H1 (cell line): ENCODE data around the gene LGALS12. TPM values are rescaled to one million over a fixed set of nuclear protein-coding genes. Genes with fewer than 3 reads are reported as not detected.

Experiments
- CTCF ChIA-PET: fragments of 300-600 bp; sonication (Branson Sonifier 250); formaldehyde crosslinking; loops from one replicate; lab custom pipeline; 2021; ENCODE audit not compliant: partially characterized antibody; lab: Charles Lee
- POLR2A ChIA-PET: fragments of 300-600 bp; sonication (Branson Sonifier 250); formaldehyde crosslinking; loops from one replicate; lab custom pipeline; 2021; ENCODE audit warnings: inconsistent platforms; ENCODE audit not compliant: partially characterized antibody; lab: Charles Lee
- DNase-seq, 2 experiments: peaks; one replicate each; pipeline versions ENCODE4 v3.0.0 to v3.0.0-alpha.2; 2010 to 2022; ENCODE audit warnings: low spot score in 2 of 2, low read depth in 1 of 2, mixed read lengths in 1 of 2
- FAIRE-seq: peaks from 2 replicates; lab custom pipeline; 2011; peaks lifted over from hg19 to GRCh38; lab: Jason Lieb, UNC
- H2AFZ ChIP-seq: 2 replicates; pipeline ENCODE4 v1.8.1; 2012; ENCODE audit warnings: low read length, inconsistent platforms
- H2AK5ac ChIP-seq: 2 replicates; pipeline ENCODE4 v1.6.1; 2013; ENCODE audit warnings: low read depth, low read length
- H2BK120ac ChIP-seq: replicated peaks from 2 replicates; pipeline ENCODE3; 2013; ENCODE audit warnings: low read depth, low read length, inconsistent platforms
- H2BK12ac ChIP-seq: 2 replicates; pipeline ENCODE4 v1.6.1; 2013; ENCODE audit warnings: low read depth, low read length
- H2BK15ac ChIP-seq: 2 replicates; pipeline ENCODE4 v1.6.1; 2013; ENCODE audit warnings: low read length
- H2BK20ac ChIP-seq: 2 replicates; pipeline ENCODE4 v1.6.1; 2013; ENCODE audit warnings: low read length
- H2BK5ac ChIP-seq: 2 replicates; pipeline ENCODE4 v1.6.1; 2013; ENCODE audit warnings: low read depth, low read length
- H3K14ac ChIP-seq: 2 replicates; pipeline ENCODE4 v1.6.1; 2013; ENCODE audit warnings: inconsistent platforms; ENCODE audit not compliant: insufficient read length
- H3K18ac ChIP-seq: 2 replicates; pipeline ENCODE4 v1.6.1; 2013; ENCODE audit warnings: low read length; ENCODE audit errors: extremely low read depth
- H3K23ac ChIP-seq: 2 replicates; pipeline ENCODE4 v1.6.1; 2013; ENCODE audit warnings: inconsistent platforms; ENCODE audit not compliant: insufficient read length
- H3K23me2 ChIP-seq: 2 replicates; pipeline ENCODE4 v1.6.1; 2013; ENCODE audit warnings: low read depth, low read length
- H3K27ac ChIP-seq: 2 replicates; pipeline ENCODE4 v1.6.1; 2011; ENCODE audit warnings: low read depth, low read length, inconsistent platforms
- H3K27me3 ChIP-seq, 4 experiments: replicated peaks in 1 of 4; 1 replicate in 1 of 4; 2 replicates in 3 of 4; pipeline versions ENCODE4 v1.6.1 to v1.8.1; 2011 to 2013; ENCODE audit warnings: low read length in 3 of 4, mild to moderate bottlenecking in 3 of 4, inconsistent platforms in 2 of 4, mixed read lengths in 2 of 4, moderate library complexity in 1 of 4; ENCODE audit not compliant: control insufficient read depth in 3 of 4, insufficient read depth in 3 of 4; ENCODE audit errors: extremely low read depth in 1 of 4
- H3K36me3 ChIP-seq, 4 experiments: 2 replicates each; pipeline versions ENCODE4 v1.6.1 to v1.8.1; 2011 to 2013; ENCODE audit warnings: mild to moderate bottlenecking in 4 of 4, low read length in 3 of 4, moderate library complexity in 2 of 4, control low read depth in 1 of 4, inconsistent platforms in 1 of 4; ENCODE audit not compliant: insufficient read depth in 4 of 4, control insufficient read depth in 2 of 4
- H3K4ac ChIP-seq: replicated peaks from 2 replicates; pipeline ENCODE3; 2013; ENCODE audit warnings: low read length, low read depth, mixed read lengths, inconsistent platforms; ENCODE audit not compliant: insufficient read length
- H3K4me1 ChIP-seq, 4 experiments: replicated peaks in 1 of 4; 1 replicate in 1 of 4; 2 replicates in 3 of 4; pipeline versions ENCODE4 v1.6.1 to v1.8.1; 2011 to 2013; ENCODE audit warnings: low read length in 3 of 4, inconsistent platforms in 2 of 4, mixed read lengths in 1 of 4; ENCODE audit not compliant: insufficient read depth in 4 of 4, control insufficient read depth in 3 of 4
- H3K4me2 ChIP-seq, 2 experiments: 2 replicates each; pipeline versions ENCODE4 v1.6.1 to v1.8.1; 2011 to 2013; ENCODE audit warnings: low read depth in 2 of 2, low read length in 2 of 2, control low read depth in 1 of 2, inconsistent platforms in 1 of 2, mild to moderate bottlenecking in 1 of 2; ENCODE audit not compliant: insufficient read depth in 1 of 2
- H3K4me3 ChIP-seq, 4 experiments: fragments of 200-600, 300-600 bp in 1 of 4; sonication (generic), shearing (Covaris generic), sonication (Bioruptor Twin) in 1 of 4; 2 replicates each; pipeline versions ENCODE4 v1.5.1 to v1.8.1; 2011 to 2016; ENCODE audit warnings: low read length in 4 of 4, low read depth in 3 of 4, control low read depth in 2 of 4, inconsistent platforms in 2 of 4, mild to moderate bottlenecking in 2 of 4, mixed read lengths in 1 of 4, moderate library complexity in 1 of 4; ENCODE audit not compliant: insufficient read depth in 2 of 4; ENCODE audit errors: extremely low read depth in 1 of 4
- H3K56ac ChIP-seq: replicated peaks from 2 replicates; pipeline ENCODE3; 2013; ENCODE audit warnings: low read depth, mild to moderate bottlenecking, mixed read lengths, low read length, inconsistent platforms; ENCODE audit not compliant: insufficient read length
- H3K79me1 ChIP-seq: 2 replicates; pipeline ENCODE4 v1.6.1; 2013; ENCODE audit warnings: low read depth, low read length, control low read depth
- H3K79me2 ChIP-seq, 2 experiments: 2 replicates each; pipeline versions ENCODE4 v1.6.1 to v1.8.1; 2012 to 2013; ENCODE audit warnings: low read length in 2 of 2, mild to moderate bottlenecking in 2 of 2, inconsistent platforms in 1 of 2; ENCODE audit not compliant: insufficient read depth in 2 of 2, control insufficient read depth in 1 of 2
- H3K9ac ChIP-seq, 4 experiments: replicated peaks in 1 of 4; 1 replicate in 1 of 4; 2 replicates in 3 of 4; pipeline versions ENCODE4 v1.6.1 to v1.8.1; 2011 to 2013; ENCODE audit warnings: low read depth in 3 of 4, low read length in 3 of 4, control low read depth in 2 of 4, mild to moderate bottlenecking in 2 of 4, moderate library complexity in 2 of 4, inconsistent platforms in 1 of 4; ENCODE audit errors: extremely low read depth in 1 of 4
- H3K9me3 ChIP-seq, 2 experiments: 2 replicates each; pipeline versions ENCODE4 v1.6.1 to v1.8.1; 2012 to 2013; ENCODE audit warnings: mild to moderate bottlenecking in 2 of 2, moderate library complexity in 2 of 2, control low read depth in 1 of 2, inconsistent platforms in 1 of 2, low read depth in 1 of 2, low read length in 1 of 2, mixed read lengths in 1 of 2; ENCODE audit not compliant: insufficient read depth in 2 of 2
- H4K20me1 ChIP-seq, 2 experiments: replicated peaks in 1 of 2; 2 replicates each; pipeline versions ENCODE3 to v1.8.1; 2011 to 2013; ENCODE audit warnings: inconsistent platforms in 2 of 2, low read length in 2 of 2, mild to moderate bottlenecking in 1 of 2; ENCODE audit not compliant: insufficient read depth in 2 of 2, control insufficient read depth in 1 of 2
- H4K5ac ChIP-seq: 2 replicates; pipeline ENCODE4 v1.6.1; 2013; ENCODE audit warnings: low read length, low read depth, mixed read lengths, inconsistent platforms; ENCODE audit not compliant: insufficient read length
- H4K8ac ChIP-seq: 2 replicates; pipeline ENCODE4 v1.8.0; 2013; ENCODE audit warnings: mild to moderate bottlenecking, moderate library complexity, low read length, inconsistent platforms; ENCODE audit not compliant: insufficient read depth; ENCODE audit errors: extremely low read depth
- H4K91ac ChIP-seq: replicated peaks from 2 replicates; pipeline ENCODE3; 2013; ENCODE audit warnings: low read length, mixed read lengths, inconsistent platforms; ENCODE audit not compliant: insufficient read length
- GABPA ChIP-seq: IDR thresholded peaks from 2 replicates; pipeline ENCODE4 v1.6.1; 2011; ENCODE audit warnings: mild to moderate bottlenecking, low read length, moderate library complexity, borderline replicate concordance; ENCODE audit not compliant: insufficient read depth
- GTF2F1 ChIP-seq: IDR thresholded peaks from 2 replicates; pipeline ENCODE4 v1.6.1; 2012; ENCODE audit warnings: low read depth, low read length, improper control_type of control experiment, borderline replicate concordance
- SIRT6 ChIP-seq: IDR thresholded peaks from one replicate; pipeline ENCODE4 v1.7.1; 2012; ENCODE audit warnings: low read length, inconsistent platforms
- WGBS, 2 experiments: shearing (Covaris generic) in 1 of 2; methylation state at CpG; one replicate each; pipeline versions ENCODE4 v1.1.6 to v1.1.7; 2013 to 2015; ENCODE audit warnings: low lambda C conversion rate in 2 of 2, mixed read lengths in 2 of 2, inconsistent platforms in 1 of 2, low coverage in 1 of 2, missing lambda C conversion rate in 1 of 2; ENCODE audit not compliant: insufficient replicate concordance in 2 of 2, insufficient coverage in 1 of 2, insufficient read length in 1 of 2; ENCODE audit errors: extremely low coverage in 1 of 2, missing lambda C conversion rate in 1 of 2; 5-methylcytosine and 5-hydroxymethylcytosine counted together
- polyA plus RNA-seq, 7 experiments: library from polyadenylated mRNA; depleted of rRNA in 3 of 7; stranded (reverse) in 5 of 7; unstranded in 2 of 7; fragments of >200 nt in 5 of 7; fragments of 200-250 nt in 2 of 7; gene quantifications; 1 replicate in 5 of 7; 2 replicates in 1 of 7; 4 replicates in 1 of 7; pipeline versions ENCODE4 v1.2.1 to v1.2.3, GENCODE V29; 2011 to 2013; ENCODE audit warnings: missing spikeins in 2 of 7, mixed read lengths in 2 of 7
- total RNA-seq: library from RNA; stranded (reverse); fragmentation: NEBNext Ultra II Directional; extraction: Animal tissue kit (Norgen Biotek cat#: 25700); gene quantifications from 2 replicates; pipeline ENCODE4 v1.2.1, GENCODE V29; 2021

LGALS12 gene
- total and polyA plus RNA-seq, 2 of the 8 experiments (the other 6 are each of a cell fraction or from before 2014, with no cell fraction given), result 1.6 to 2.9 TPM

DNA sequence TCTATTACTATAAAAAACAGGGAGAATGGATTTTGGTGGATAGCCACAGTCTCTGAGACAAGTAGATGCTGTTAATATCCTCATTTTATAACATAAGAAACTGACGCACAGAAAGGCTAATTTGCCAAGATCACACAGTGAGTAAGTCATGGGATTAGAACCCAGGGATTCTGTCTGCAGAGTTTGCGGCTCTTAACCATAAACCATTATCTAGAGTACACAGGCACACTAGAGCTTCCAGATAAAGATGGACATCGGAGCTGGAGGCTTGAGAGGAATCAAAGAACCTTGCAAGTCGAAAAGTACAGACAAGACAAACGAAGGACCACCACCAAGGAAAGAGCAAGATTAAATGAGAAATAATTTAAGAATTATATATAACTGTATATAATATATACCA, 11.3 kb downstream of the LGALS12 start:
- Histone ChIP-seq H2BK15ac (no peak overlapping the region), H3K36me3 (peaks cover 0 to 6% (median 0%) of the 10 kb centered on the region in 4 experiments; a peak in 2 of 8 replicates), H3K4me3 (no peak overlapping the region), H2BK20ac (no peak overlapping the region), H4K91ac (no peak overlapping the region), H4K20me1 (no peaks in the 10 kb centered on the region), H3K56ac (no peak overlapping the region), H3K23ac (no peak overlapping the region), H4K8ac (no peak overlapping the region), H3K27ac (no peak overlapping the region), H3K18ac (no peak overlapping the region), H2BK5ac (no peak overlapping the region), H3K4ac (no peak overlapping the region), H3K79me2 (no peaks in the 10 kb centered on the region), H2AFZ (no peak overlapping the region), H3K9me3 (peaks cover 7 to 9% of the 10 kb centered on the region in 2 experiments), H2AK5ac (no peak overlapping the region), H2BK12ac (no peak overlapping the region), H3K23me2 (no peaks in the 10 kb centered on the region), H3K9ac (no peak overlapping the region), H3K14ac (no peak overlapping the region), H3K4me2 (no peak overlapping the region), H2BK120ac (no peak overlapping the region), H3K4me1 (no peaks in the 10 kb centered on the region), H3K27me3 (no peaks in the 10 kb centered on the region; a peak in 1 of 7 replicates)
- FAIRE-seq (no peak), DNase-seq (no peak)
- CTCF ChIA-PET, result interaction anchor here (1.5 kb wide), 1 partner anchor 89 kb away, joined by 3 read pairs; no protein-coding TSS in a partner anchor
- POLR2A ChIA-PET, result interaction anchor here (0.7 to 1.8 kb wide), 3 partner anchors 9 to 109 kb away, joined by 3 to 5 read pairs (median 3); no protein-coding TSS in a partner anchor
- WGBS, 2 experiments, result 92% methylated on average over 5 of the region's 5 CpGs; no CpG with 5 or more reads in 1 of the 2 experiments
- TF ChIP-seq SIRT6, result no peak
- TF ChIP-seq GABPA, result no peak
- no peak for TF ChIP-seq GTF2F1
- TF ChIP-seq, all 59 proteins: peak for 0
- Histone ChIP-seq H3K79me1 (no peaks in the 10 kb centered on the region), H4K5ac (no peak overlapping the region)
